GM12891 (cell line): ENCODE data around the gene SALL3.

Source experiments
- POLR2A ChIP-seq: IDR thresholded peaks from 2 replicates; pipeline ENCODE4 v1.6.1; 2011; ENCODE audit warnings: low read depth, low read length, control low read depth
- POLR2AphosphoS5 ChIP-seq: IDR thresholded peaks from 2 replicates; pipeline ENCODE4 v1.6.1; 2011; ENCODE audit warnings: low read depth, low read length, control low read depth
- POU2F2 ChIP-seq: IDR thresholded peaks from 2 replicates; pipeline ENCODE4 v1.6.1; 2011; ENCODE audit warnings: low read depth, mild to moderate bottlenecking, control low read depth, low read length, moderate library complexity

- TF ChIP-seq POLR2AphosphoS5 (no peak), POLR2A (no peak), POU2F2 (no peak)
Measured at GRCh38 chr18:78994000-78994399, 14.4 kb downstream of the SALL3 start.
